ENCODE results near the gene PAK5. TPM values are rescaled to one million over a fixed set of nuclear protein-coding genes. Genes with fewer than 3 reads are reported as not detected.

Gene PAK5
- polyA plus RNA-seq, 3 donors = 0.01 to 0.44 TPM; not detected in 1

DNA sequence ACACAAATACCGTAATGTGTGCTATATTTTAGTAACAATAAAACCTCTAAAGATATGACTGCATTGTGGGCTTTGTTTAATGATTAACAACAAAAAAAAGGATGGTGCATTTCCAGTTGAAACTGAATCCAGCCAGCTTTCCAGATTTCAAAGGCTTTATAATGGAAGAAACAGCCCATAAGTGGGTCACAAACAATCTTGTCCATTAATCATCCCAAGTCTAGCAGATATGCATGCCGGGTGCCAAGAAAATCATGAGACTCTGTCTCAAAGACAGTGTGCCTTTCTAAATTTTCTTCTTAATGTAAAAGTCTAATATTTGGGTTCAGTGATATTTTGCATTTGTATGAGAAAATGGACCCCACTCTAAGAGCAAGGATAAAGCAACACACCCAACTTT is 345.1 kb downstream of the PAK5 start:
- no peak overlapping the region for H3K27ac ChIP-seq (ENCODE audit: low read depth, low read length)
- WGBS, 3 donors = 36 to 71% (median 66%) methylated on average over 2 of the region's 2 CpGs

DNA sequence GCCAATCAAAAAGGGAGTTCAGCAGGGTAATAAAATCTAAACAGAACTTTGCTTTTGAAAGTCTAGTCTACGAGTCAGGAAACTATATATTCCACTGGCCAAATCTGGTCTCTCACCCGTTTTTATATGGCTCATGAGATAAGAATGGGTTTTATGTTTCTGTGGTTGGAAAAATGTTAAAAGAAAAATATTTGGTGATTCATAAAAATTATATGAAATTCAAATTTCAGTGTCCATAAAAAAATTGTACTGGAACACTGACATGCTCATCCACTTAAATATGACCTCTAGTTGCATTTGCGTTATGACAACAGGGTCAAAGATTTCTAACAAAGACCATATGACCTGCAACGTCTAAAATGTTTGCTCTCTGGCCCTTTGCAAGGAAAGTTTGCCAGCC is 346.8 kb downstream of the PAK5 start:
- no peak overlapping the region for H3K27ac ChIP-seq (ENCODE audit: low read depth, low read length)
- WGBS, 3 donors = 61 to 69% (median 63%) methylated on average over 4 of the region's 4 CpGs

DNA sequence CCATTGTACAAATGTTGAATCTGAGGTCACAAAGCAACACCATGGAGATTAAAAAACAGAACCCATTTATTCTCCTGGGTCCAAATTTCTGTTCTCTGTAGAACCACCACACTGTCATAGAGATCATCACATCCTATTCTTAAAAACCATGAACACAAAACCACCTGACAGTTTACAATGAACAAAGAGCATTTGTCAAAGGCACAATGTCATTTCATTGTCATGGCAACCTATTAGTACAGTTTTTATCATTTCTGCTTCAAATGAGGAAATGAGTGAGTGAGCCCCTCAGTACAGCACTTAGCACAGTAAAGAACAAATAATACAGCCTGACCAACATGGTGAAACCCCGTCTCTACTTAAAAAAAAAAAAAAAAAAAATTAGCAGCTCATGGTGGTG is 347.6 kb downstream of the PAK5 start:
- 50 to 92% (median 84%) methylated on average over 1 of the region's 1 CpG for WGBS, 3 donors

DNA sequence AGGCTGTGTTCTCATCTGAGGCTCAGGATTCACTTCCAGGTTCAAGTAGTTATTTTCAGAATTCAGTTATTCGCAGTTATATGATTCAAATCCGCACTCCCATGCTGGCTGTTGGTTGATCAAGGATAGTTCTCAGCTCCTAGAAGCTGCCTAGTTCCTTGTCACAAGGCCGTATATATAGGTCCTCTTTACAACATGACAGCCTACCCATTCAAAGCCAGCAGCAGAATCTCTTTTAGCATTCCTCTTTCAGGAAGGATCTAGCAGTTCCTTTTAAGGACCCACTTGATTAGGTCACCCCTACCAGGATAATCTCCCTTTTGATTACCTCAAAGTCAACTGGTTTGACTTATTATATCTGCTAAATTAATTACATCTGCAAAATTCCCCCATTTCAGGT is 348.2 kb downstream of the PAK5 start:
- WGBS, 3 donors = 88 to 91% (median 91%) methylated on average over 3 of the region's 3 CpGs
- no peak overlapping the region for H3K27ac ChIP-seq (ENCODE audit: low read depth, low read length)

More for the DNA sequence above, 347.6 kb downstream of the PAK5 start:
- no peak overlapping the region for H3K27ac ChIP-seq (ENCODE audit: low read depth, low read length)

DNA sequence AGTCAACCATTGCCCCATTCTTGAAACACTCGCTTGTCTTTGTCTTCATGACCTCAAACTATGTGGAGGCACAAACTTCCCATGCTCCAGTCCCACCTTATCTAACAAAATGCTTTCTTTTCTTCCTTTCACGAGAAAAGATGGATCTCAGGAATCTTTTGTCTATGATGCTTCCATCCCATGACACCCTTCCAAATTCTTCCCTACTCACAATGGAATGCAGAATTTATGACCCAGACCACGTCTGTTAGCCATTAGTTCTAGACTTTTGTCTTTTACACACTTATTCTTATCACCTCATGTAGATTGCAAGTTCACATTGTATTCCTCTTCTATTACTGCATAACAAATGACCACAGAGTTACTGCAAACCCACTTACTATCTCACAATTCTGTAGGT is 348.7 kb downstream of the PAK5 start:
- no peak overlapping the region for H3K27ac ChIP-seq (ENCODE audit: low read depth, low read length)
- WGBS, 3 donors = 79 to 82% (median 79%) methylated on average over 3 of the region's 3 CpGs

DNA sequence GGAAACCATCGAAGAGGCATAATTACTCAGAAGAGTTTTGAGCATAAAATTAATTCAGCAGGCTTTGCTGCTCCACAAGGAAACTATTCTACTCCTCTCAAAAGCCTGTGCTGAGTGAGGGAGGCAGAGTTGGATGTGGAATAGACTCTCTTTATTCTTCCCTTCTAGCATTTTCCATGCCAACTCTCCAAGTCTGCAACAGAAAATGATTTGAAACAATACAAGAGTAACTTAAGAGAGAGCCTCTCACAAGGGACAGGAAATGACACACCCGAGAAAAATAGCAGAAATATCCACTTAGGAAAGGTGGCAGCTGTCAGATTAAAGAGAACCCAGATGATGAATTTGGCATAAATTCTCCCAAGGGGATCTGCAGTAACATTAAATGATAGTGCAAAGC is 350.8 kb downstream of the PAK5 start:
- 47 to 57% (median 51%) methylated on average over 2 of the region's 2 CpGs for WGBS, 3 donors
- no peak overlapping the region for H3K27ac ChIP-seq (ENCODE audit: low read depth, low read length)

Other genes with a start within 250 kb of the PAK5 start
- 1 to 10 TPM; 1.5 to 3.0 (median 2.8) TPM for gene ANKEF1, start 195.9 kb upstream of the PAK5 start, polyA plus RNA-seq